GM19193 (cell line): Measurements from ENCODE around the gene ACTN3.

ENCODE experiments used
- POLR2A ChIP-seq: IDR thresholded peaks from 4 replicates; pipeline ENCODE4 v1.6.1; 2011; ENCODE audit not compliant: insufficient read depth, insufficient read length; ENCODE audit errors: extremely low read depth

The ACTN3 gene

DNA sequence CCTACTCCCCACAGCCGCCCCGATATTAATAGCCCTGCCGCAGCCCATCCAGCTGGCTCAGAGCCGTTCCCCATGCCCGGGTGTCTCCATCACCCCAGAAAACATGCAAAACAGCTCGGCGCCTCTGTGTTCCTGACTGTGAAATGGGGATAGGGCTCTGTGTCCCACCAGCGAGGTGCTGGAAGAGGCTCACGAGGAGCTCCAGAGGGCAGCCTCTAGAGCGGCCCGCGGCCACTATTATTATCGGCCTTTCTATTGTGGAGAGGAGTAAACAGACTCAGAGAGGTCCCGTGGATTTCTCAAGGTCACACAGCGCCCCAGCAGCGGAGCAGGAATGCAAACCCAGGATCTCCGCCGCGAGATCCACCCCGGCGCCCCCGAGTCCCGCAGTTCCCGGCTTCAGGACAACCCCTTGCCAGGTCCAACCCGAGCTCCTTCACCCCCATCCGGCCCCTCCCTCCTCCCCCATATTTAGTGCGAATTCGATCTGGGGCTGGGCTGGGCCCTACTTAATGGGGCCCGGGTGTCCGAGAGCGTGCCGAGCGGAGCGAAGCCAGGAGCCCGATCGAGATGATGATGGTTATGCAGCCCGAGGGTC is at the start of gene ACTN3:
ACTN3 (plus strand) TSS at position 536 of the 598 bp plus-strand sequence; CDS start at position 571, 35 bp downstream.
- no peak for TF ChIP-seq POLR2A

DNA sequence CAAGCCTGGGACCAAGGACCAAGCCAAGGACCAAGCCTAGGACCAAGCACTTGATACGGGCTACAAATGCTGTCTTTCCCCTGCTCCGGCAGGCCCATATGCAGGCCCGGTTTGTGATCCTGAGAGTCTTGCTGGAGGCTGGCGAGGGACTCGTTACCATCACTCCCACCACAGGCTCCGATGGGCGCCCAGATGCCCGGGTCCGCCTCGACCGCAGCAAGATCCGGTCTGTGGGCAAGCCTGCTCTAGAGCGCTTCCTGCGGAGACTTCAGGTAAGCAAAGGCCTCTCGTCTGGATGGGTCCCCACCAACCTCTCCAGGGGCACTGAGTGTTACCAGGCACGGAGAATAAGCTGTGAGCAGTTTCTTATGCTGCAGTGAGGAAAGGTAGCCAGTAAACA is 49.5 kb upstream of the ACTN3 start:
- no peak for TF ChIP-seq POLR2A

GRCh38 chr11:66498506-66498905 is 48.2 kb upstream of the ACTN3 start:
- TF ChIP-seq POLR2A, result no peak

- no peak for TF ChIP-seq POLR2A
Observed at GRCh38 chr11:66505276-66505816, 41.4 kb upstream of the ACTN3 start.

DNA sequence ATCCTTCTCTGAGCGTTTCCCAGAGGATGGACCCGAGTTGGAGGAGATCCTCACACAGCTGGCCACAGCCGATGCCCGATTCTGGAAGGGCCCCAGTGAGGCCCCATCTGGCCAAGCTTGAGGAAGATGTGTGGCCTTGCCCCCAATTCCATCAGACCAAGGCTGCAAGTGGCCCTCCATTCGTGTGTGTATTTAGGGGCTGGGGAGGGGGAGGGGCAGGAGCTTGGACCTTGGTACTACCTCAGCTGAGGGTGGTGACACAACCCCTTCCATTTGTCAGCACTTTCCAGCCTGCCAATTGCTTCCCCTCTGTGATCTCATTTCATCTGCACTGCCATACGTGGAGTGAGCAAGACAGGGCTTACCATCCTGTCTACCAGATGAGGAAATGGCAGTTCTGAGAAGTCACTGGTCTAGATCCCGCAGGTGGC is 37.6 kb upstream of the ACTN3 start:
- TF ChIP-seq POLR2A, result no peak

DNA sequence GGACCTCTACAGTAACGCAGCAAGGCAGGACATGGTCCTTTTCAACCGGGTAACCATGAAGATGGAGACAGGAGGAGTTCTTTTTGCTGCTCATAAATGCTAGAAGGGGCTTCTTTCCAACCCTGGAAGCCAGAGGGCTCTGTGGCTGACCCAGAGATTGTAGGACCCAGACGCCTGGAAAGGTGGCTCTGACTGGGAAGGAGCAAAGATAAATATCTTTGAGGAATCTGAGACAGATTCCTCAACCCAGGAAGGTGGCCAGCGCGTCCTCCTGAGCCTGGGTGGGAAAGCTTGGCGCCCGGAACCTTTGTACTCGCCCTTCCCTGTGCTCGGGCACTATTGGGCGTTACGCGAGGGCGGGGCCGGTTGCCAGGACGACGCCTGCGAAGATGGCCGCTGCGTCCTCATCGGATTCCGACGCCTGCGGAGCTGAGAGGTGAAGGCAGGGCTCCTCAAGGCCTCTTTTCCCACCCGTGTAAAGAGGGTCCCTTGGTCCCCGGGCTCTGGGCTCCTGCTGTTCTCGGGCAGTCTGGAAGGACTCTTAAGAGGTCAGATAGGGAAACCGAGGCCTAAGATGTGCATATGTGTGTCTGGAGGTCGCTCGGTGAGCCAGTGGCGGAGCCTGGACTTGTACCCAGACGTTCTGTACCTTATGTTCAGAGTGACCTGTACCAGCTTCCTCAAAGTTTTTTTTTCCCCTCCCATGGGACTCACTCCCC is 36.3 kb upstream of the ACTN3 start, which contains the start of gene BBS1:
BBS1 (plus strand) TSS at position 365 of the 719 bp plus-strand sequence; CDS start at position 390, 25 bp downstream.
- peak; percentile 67 for TF ChIP-seq POLR2A

- TF ChIP-seq POLR2A, result no peak
Observed at GRCh38 chr11:66510990-66511339, 35.7 kb upstream of the ACTN3 start.

DNA sequence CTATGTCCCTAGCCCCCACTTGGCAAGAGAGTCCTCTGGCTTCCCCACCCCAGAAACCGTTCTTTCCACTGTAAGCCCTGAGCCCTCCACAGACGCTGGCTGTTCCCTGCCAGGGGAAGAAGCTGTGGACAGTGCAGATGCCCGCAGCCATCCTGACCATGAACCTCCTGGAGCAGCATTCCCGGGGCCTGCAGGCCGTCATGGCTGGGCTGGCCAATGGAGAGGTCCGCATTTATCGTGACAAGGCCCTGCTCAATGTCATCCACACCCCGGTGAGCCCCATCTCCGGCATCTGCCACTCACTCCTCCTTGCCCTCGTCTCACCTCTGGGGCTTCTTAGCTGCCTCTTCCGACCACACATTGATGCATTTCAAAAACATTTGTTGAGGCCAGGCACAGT is 23.1 kb upstream of the ACTN3 start:
- no peak for TF ChIP-seq POLR2A

- no peak for TF ChIP-seq POLR2A
Observed at GRCh38 chr11:66524304-66525040, 22.2 kb upstream of the ACTN3 start.

GRCh38 chr11:66529069-66529468 is 17.6 kb upstream of the ACTN3 start:
- TF ChIP-seq POLR2A, result no peak

- no peak for TF ChIP-seq POLR2A
Observed at GRCh38 chr11:66529655-66530054, 17.0 kb upstream of the ACTN3 start.

- no peak for TF ChIP-seq POLR2A
Observed at GRCh38 chr11:66530927-66531709, 15.6 kb upstream of the ACTN3 start.

GRCh38 chr11:66531841-66532240 is 14.9 kb upstream of the ACTN3 start:
- no peak for TF ChIP-seq POLR2A

DNA sequence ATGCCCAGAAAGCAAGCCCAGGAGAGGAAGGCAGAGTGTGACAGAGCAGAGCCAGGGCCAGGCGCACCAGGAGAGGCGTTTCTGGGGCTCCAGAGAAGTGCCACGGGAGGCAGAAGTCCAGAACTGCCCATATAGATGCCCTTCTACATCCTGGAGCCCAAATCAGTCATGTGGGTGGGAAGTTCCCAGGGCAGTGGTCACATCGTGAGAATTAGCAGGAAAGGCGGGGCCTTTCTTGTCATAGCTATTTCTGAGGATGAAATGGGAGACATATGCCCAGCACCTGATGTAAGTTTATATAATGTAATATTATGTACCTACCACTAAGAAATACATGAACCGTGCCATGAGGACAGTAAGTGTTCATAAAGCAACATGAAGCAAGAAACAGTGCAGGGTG is 13.9 kb upstream of the ACTN3 start:
- no peak for TF ChIP-seq POLR2A
